ENCODE data around the gene PFN2.

Gene PFN2

DNA sequence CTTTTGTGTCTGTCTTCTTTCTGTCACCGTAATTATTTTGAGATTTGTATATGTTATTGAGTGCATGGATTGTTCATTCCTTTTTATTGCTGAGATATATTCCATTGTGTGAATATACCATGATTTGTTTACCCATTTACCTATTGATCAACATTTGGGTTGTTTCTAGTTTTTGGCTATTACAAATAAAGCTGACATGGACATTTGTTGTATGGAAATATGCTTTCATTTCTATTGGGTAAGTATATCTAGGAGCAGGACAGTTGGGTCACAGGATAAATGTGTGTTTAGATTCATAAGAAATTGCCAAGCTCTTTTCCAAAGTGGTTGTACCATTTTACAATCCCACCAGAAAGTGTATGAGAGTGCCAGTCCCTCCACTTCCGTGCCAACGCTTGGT lies 51.2 kb downstream of the PFN2 start:
- no peak overlapping the region for H3K4me3 ChIP-seq (ENCODE audit: low read depth, low read length)
- H3K27me3 ChIP-seq (ENCODE audit: control insufficient read depth, insufficient read depth, low read length): no peaks in the 10 kb centered on the region
- no peak overlapping the region for H3K27ac ChIP-seq (ENCODE audit: low read depth, low read length)
- no peak overlapping the region for H3K9ac ChIP-seq (ENCODE audit: low read depth, low read length)
- peaks cover 6% of the 10 kb centered on the region; the same call in 1 of the 2 replicates for H3K36me3 ChIP-seq (ENCODE audit: control insufficient read depth, insufficient read depth, low read length)
- no peaks in the 10 kb centered on the region for H3K9me3 ChIP-seq (ENCODE audit: control insufficient read depth, insufficient read depth, low read length)
- H3K4me1 ChIP-seq (ENCODE audit: control insufficient read depth, insufficient read depth, low read length): no peaks in the 10 kb centered on the region

GRCh38 chr3:149917124-149917667 lies 53.5 kb downstream of the PFN2 start:
- Histone ChIP-seq H3K27me3 (ENCODE audit: control insufficient read depth, insufficient read depth, low read length) (no peaks in the 10 kb centered on the region), H3K27ac (ENCODE audit: low read depth, low read length) (no peak overlapping the region), H3K4me1 (ENCODE audit: control insufficient read depth, insufficient read depth, low read length) (no peaks in the 10 kb centered on the region), H3K9ac (ENCODE audit: low read depth, low read length) (no peak overlapping the region), H3K36me3 (ENCODE audit: control insufficient read depth, insufficient read depth, low read length) (peaks cover 1% of the 10 kb centered on the region; the same call in 1 of the 2 replicates), H3K9me3 (ENCODE audit: control insufficient read depth, insufficient read depth, low read length) (no peaks in the 10 kb centered on the region), H3K4me3 (ENCODE audit: low read depth, low read length) (no peak overlapping the region)

All from HUES48 (cell line).